GM19468 (cell line): Measurements from ENCODE around the gene SARM1.

ENCODE experiments used
- ATAC-seq: cut with Tn5 transposase; IDR thresholded peaks from one replicate; pipeline ENCODE4 v1.9.1; 2021; ENCODE audit warnings: mild to moderate bottlenecking, moderate library complexity, moderate number of reproducible peaks; ENCODE audit not compliant: unreplicated experiment; ENCODE audit errors: extremely low read depth

Gene SARM1

GRCh38 chr17:28391401-28391800, 19.9 kb downstream of the SARM1 start:
- no peak for ATAC-seq

DNA sequence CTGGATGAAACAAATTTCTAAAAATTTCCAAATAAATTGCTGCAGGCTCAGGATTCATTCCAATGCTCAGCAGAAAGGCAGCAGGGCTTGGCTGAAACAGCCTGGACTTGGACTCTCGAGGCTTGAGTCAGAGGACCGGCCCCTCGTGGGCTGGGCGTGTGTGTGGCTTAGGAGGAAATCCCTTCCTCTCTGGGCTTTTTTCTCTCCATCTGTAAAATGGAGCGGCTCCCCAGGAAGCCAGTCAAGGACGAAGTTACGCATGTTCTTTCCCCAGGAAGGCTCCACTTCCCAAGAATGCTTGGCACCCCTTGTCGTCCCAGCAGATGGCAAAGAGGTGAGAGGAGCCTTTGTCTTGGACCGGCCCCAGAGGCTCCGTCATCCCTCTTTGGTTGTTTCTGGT, 21.0 kb downstream of the SARM1 start:
- no peak for ATAC-seq

DNA sequence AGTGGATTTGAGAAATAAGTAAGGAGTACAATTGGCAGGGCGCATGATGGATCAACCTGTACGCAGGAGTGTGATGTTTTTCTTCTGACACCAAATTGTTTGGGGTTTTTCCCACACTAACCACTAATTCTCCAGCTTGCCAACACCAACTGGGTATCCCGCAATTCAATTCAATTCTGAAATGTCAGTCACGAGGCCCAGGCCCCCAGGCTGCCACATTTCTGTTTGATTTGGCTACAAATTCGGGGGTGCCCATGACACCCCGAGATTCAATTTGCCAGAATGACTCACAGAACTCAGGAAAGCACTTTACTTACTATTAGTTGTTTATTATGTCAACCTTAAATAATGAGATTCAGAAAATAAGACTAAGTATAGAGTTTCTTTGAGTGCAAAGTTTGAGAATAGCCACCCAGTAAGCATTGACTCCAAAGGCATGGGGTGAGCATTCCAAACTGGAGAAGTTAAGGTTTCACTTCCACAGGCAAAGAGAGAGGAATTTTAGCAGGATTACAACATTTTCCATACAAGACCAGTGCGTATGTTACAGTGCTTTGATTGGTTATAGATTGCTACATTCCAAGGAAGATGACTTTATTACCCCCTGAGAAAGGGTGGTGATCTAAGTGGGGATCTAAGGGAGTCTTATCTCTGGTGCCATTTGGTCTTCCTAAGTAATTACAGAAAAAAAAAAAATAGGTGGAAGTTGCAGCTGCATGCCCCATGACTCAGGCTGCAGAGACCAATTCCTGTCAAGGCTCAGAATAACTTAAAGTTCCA, 23.0 kb downstream of the SARM1 start:
- no peak for ATAC-seq

DNA sequence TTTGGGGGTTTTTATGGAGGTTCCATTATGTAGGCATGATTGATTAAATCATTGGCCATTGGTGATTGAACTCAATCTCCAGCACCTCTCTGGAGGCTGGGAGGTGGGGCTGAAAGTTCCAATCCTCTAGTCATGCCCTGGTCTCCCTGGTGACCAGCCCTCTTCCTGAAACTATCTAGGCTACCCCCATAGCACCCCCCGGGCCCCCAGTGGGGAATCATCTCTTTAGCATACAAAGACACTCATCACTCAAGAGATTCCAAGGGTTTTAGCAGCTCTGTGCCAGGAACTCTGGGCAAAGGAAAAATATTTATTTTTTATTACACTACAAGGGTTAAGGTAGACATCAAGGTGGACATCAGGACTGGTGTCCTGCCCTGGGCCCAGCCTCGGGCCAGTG, 23.9 kb downstream of the SARM1 start:
- ATAC-seq, result no peak

DNA sequence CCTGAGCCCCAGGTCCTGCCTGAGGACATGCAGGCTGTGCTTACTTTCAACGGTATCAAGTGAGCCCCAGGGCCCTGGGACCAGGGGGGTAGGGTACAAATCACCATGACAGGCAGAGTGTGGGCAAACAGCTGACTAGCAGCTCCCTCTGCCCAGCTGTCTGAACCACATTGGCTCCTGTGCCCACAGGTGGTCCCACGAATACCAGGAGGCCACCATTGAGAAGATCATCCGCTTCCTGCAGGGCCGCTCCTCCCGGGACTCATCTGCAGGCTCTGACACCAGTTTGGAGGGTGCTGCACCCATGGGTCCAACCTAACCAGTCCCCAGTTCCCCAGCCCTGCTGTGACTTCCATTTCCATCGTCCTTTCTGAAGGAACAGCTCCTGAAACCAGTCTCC, 24.5 kb downstream of the SARM1 start:
- ATAC-seq, result no peak

DNA sequence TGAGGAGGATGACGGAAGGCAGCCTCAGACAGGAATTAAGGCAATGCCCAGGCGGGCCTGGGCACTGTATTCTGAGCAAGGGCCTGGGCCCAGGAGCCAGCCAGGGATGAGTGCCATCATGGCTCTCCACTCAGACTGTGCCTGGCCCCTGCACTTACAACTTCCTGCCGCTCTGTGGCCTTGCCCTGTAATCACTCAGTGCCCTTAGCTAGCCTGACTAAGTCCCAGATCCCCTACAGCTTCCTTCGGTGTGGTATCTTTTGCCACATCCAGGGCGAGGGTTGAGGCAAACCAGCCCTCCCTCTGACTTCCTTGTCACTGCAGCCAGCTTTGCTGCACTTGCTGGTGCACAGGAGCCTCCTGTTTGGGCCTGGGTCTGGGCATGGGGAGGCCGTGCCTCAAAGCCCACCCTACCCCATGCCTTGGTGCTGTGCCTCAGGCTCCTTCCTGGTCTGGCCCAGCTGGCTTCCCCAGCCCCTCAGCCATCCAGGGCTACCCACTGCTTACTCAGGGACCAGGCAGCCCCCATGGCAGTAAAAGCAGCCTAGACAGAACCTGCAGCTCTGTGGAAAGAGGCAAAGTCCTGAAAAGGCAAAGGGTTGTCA, 25.2 kb downstream of the SARM1 start:
- ATAC-seq, result no peak

GRCh38 chr17:28397275-28397674, 25.8 kb downstream of the SARM1 start:
- no peak for ATAC-seq

DNA sequence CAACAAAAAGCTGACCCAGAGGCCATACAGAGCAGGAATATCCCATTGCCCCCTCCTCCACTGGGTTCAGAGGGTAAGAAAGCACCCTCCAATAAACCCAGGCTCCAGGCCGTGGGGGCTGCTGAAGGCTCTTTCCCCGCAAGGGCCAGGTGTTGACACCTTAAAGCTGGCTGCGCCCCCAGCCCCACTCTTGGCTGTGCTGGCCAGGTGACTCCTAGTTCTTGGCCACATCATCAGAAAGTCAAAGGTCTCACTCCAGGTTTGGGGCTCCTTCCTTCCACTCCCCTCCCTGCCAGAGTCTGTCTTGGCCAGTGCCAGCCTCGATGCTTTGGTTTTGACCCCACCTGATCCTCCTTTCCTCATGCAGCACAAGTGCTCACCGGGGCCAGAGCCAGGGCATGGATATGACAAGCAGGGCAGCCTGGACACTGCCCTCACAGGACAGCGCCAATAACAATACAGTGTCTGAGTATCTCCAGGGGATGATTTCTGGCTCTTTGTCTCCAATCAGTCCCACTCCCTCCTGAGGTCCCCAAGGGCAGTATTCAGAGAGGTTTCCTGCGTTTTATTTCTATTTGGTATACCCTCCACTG, 26.3 kb downstream of the SARM1 start:
- no peak for ATAC-seq

DNA sequence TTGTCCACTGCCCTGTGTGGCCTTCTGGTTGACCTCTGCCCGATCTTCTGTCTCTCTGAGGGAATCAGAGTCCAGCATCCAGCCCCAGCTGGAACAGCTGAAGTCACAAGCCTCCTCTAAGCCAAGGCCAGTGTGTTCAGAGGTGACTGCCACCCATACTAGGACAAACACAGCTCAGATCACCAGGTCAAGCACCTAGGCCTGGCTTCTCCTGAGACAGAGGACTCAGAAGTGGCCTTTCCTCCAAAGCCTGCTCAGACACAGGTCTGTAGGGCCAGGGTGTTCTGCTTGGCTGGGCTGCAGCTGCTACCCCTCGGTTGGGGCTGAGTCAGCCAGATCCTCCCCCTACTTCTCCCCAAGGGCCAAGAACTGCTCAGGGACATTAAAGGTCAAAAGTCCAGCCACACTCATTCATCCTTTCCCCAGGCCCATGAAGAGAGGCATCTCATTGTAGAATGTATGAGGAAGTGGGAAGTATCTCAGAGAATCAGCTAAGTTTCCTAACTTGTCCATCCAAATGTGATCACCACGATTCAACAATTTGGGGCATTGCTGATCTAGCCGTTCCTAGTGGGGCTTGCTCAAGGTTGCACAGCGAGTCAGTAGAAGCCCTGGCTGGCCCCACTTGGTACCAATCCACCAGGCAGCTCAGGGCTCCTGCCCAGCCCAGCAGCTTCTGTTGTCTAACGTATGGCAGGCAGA, 26.9 kb downstream of the SARM1 start:
- ATAC-seq, result no peak

DNA sequence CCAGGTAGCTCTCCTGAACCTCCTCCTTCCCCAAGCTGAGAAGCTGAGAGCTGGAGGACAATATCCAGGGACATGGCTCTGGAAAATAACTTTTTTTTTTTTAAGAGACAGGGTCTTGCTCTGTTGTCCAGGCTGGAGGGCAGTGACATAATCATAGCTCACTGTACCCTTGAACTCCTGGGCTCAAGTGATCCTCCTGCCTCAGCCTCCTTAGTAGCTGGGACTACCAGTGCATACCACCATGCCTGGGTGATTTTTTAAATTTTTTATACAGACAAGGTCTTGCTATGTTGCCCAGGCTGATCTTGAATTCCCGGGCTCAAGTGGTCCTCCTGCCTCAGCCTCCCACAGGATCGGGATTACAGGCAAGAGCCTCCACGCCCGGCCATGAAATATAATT, 28.3 kb downstream of the SARM1 start:
- no peak for ATAC-seq

DNA sequence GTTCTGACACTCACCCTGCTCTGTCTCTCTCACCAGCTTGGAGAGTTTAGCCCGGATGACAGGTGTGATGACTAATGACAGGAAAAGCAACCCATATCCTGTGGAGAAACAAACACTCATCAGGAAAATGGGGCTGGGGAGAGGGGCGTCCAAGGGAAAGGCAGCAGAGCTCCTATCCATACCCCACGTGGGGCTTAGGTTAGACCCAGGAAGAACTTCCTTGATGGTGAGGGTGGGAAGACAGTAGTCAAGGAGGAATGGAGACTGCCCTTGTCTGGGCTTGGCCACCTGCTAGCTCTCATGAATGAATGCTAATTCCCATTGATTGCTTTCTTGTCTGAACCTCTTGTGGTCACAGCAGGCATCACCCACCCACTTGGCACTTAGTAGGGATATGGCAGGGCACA, 30.7 kb downstream of the SARM1 start:
- ATAC-seq, result no peak

GRCh38 chr17:28402844-28403243, 31.4 kb downstream of the SARM1 start:
- ATAC-seq, result no peak

GRCh38 chr17:28404007-28404406, 32.5 kb downstream of the SARM1 start:
- ATAC-seq, result no peak

- ATAC-seq, result no peak
These were observed 32.9 kb downstream of the SARM1 start for GRCh38 chr17:28404461-28404811.

- ATAC-seq, result no peak
These were observed 33.5 kb downstream of the SARM1 start for GRCh38 chr17:28404812-28405570.

DNA sequence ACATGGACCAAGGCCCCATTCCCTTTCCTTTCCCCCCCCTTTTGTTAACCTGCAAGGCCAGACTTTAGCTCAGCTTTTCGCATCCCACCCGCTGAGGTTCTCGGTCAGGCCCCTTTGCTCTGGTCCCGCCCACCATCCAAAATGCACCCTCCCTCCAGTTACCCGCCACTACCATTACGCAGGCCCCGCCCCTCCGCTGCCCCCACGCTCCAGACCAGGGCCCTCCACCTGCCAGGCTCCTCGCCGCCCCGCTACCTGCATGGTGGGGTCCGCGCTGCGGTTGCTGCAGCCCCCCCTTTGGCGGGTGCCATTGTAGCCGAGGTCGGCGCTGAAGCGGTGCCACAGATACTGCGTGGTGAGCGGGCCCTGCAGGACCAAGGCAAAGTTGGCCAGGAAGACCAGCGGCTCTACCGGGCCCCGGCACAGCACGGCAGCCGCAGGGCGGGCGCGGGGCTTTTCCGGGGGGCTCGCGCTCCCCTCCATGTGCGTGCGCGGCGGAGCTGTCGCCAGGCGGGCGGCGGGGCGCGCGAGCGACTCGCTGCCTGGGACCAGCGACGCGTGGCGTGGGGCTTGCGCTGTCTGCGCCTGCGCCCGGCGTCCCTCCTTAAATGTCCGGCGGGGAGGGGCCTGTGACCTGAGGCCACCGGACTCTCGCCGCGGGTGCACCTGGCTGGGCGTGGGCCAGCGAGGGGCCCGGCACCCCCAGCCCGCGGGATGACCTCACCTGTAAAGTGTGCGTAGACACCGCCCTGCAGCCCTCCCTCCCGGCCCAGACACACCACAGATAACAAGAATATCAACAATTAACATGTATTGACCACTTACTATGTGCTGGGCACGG, 34.4 kb downstream of the SARM1 start, which contains the start of gene SLC46A1:
Gene SLC46A1 (minus strand): TSS at position 581 of the 841 bp plus-strand sequence. CDS start 98 bp downstream, at position 483.
- ATAC-seq, result no peak

DNA sequence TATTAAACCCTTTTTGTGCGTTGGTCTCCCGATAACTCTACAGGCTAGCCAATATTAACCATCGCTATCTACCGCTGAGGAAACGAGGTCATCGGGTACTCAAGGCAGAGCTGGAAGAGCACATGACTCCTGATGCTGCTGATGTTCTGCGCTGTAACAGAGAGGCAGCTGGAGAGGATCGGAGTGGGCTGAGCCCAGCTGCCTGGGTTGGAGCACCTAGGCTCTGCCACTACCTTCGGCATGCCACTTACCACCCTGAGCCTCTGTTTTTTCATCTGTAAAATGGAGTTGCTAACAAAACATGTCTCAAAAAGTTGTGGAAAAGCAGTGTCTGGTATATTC, 35.0 kb downstream of the SARM1 start:
- no peak for ATAC-seq

DNA sequence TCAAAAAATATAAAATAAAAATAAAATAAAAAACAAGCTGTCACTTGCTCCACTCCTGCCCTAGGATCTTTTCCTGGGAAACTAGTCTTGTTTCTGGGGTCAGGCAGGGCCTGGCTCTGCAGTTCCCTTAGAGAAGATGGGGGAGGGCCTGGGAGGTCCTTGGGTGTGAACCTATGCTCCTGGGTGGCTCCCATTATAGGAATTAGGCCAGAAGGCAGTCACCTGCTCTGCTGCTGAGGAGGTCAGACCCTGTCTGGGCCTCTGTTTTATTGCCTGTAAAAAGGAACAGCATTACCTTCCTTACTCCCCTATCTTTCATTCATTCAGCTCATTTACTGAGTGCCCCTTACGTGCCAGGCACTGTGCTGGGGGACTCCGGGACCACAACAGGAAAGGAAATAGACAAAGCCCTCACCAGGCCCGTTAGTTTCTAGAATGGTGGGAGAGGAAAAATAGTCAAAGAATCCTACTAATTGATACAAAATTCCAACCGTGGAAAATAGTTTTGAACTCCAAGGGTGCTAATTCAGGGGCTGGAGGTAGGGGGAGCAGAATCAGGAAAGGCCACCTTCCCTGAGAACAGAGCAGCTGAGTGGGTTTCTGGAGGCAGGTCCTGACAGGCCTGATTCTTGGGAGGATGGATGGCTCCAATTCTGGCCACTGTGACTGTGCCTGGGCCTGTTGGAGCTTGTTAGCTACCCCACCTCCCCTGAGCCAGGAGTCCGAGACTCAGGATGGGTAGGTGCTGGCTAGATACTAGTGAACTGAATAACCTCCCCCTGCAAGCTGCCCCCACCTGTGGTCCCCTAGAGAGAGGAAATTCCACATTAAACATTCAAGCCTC, 35.9 kb downstream of the SARM1 start:
- no peak for ATAC-seq

- ATAC-seq, result no peak
These were observed 36.4 kb downstream of the SARM1 start for GRCh38 chr17:28407974-28408306.
